Activated B cell treated with CpG ODN at 0.5 μM for 24 hours (primary cell): Measurements from ENCODE around the gene LRCH1. TPM values are rescaled to one million over a fixed set of nuclear protein-coding genes. Genes with fewer than 3 reads are reported as not detected.

Experiments used
- ATAC-seq: fragments of 200-7000 bp; cut with Tn5 transposase; one replicate; pipeline ENCODE4 v1.10.0; 2021; ENCODE audit warnings: low read depth, mild to moderate bottlenecking, moderate library complexity
- CTCF ChIA-PET: fragments of 350-600 bp; sonication (Branson Sonifier 250); formaldehyde crosslinking; loops from one replicate; lab custom pipeline; 2021; ENCODE audit warnings: antibody characterized with exemption; lab: Charles Lee
- POLR2A ChIA-PET: fragments of 350-600 bp; sonication (Branson Sonifier 250); formaldehyde crosslinking; loops from one replicate; lab custom pipeline; 2021; ENCODE audit warnings: antibody characterized with exemption; lab: Charles Lee
- DNase-seq: peaks from one replicate; pipeline ENCODE4 v3.0.0; 2022
- H3K27ac Mint-ChIP-seq: one replicate; pipeline ENCODE4 v1.8.0; 2020; ENCODE audit warnings: mixed read lengths
- H3K27me3 Mint-ChIP-seq: one replicate; pipeline ENCODE4 v1.8.0; 2021; ENCODE audit warnings: mixed read lengths
- H3K36me3 Mint-ChIP-seq: one replicate; pipeline ENCODE4 v1.8.0; 2021; ENCODE audit warnings: low read depth, mixed read lengths
- H3K4me1 Mint-ChIP-seq: one replicate; pipeline ENCODE4 v1.8.0; 2021; ENCODE audit warnings: mixed read lengths
- H3K4me3 Mint-ChIP-seq: one replicate; pipeline ENCODE4 v1.8.0; 2020; ENCODE audit warnings: mild to moderate bottlenecking, mixed read lengths
- H3K9me3 Mint-ChIP-seq: one replicate; pipeline ENCODE4 v1.8.0; 2020; ENCODE audit warnings: mixed read lengths
- intact Hi-C: fragments of 100-400 bp; cut with micrococcal nuclease; formaldehyde crosslinking; loops from one replicate; pipeline ENCODE4 v1.15.1; 2024
- total RNA-seq: library from RNA; stranded (reverse); gene quantifications from 2 replicates; pipeline ENCODE4 v1.2.3, GENCODE V29; 2022
- TF ChIP-seq, protein P1 (sequence below): fragments of 200-600 bp; IDR thresholded peaks from one replicate; pipeline ENCODE4 v1.8.0; 2022; ENCODE audit warnings: antibody characterized with exemption, mild to moderate bottlenecking

LRCH1 gene
- total RNA-seq, 1 donor from 2014 or later: 46.3 TPM

DNA sequence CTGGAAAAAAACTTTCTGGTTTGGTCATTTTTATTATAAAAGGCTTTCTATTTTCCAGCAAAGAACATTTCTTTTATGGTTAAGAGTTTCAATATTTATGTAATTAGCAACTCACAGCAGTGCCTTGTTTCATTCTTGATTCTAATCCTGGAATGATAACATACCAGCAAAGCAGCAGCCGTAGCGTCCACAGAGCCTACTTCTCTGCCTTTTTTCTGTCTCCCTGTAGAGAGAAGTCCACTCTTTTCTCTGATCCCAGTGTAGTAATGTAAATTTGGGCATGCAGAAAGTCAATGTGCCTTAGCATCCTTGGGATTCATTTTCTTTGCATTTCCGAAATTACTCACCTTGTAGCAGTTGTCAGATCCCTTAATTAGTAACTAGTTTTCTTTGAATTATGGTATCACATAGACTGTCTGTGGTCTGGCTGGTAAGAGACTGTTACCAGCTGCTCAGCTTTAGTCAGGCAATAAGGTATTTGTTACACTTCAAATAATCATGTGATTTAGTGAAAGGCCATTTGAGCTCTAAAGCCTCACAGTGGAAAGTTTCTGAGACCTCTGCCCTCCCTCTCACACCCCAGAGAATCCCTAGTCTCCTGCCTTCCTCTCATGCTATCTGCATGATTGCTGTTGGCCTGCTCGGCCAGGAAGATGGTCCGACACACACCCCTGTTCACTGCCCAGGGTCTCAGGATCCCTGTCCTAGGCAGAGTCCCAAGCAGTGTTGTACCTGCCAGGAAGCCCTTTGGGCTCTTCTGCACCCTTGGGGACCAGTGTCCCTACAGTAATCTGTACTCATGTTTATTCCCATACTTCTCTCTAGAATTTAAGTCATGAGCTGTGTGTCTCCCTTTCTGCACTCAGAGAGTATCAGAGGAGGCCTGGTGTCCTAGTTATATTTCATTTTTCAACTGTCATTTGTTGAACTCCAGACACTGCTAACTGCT is 86.3 kb downstream of the LRCH1 start:
- ATAC-seq (peak; percentile 43), DNase-seq (no peak)
- CTCF ChIA-PET: interaction anchor here (1.5 kb wide), 1 partner anchor 87 kb away, joined by 7 read pairs; no protein-coding TSS in a partner anchor
- TF ChIP-seq, protein P1, sequence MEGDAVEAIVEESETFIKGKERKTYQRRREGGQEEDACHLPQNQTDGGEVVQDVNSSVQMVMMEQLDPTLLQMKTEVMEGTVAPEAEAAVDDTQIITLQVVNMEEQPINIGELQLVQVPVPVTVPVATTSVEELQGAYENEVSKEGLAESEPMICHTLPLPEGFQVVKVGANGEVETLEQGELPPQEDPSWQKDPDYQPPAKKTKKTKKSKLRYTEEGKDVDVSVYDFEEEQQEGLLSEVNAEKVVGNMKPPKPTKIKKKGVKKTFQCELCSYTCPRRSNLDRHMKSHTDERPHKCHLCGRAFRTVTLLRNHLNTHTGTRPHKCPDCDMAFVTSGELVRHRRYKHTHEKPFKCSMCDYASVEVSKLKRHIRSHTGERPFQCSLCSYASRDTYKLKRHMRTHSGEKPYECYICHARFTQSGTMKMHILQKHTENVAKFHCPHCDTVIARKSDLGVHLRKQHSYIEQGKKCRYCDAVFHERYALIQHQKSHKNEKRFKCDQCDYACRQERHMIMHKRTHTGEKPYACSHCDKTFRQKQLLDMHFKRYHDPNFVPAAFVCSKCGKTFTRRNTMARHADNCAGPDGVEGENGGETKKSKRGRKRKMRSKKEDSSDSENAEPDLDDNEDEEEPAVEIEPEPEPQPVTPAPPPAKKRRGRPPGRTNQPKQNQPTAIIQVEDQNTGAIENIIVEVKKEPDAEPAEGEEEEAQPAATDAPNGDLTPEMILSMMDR: no peak
- intact Hi-C loops: loop anchor here (2.0 kb wide), 1 partner anchor 15 kb away; no protein-coding TSS in a partner anchor
- peaks cover 86% of the 10 kb centered on the region for H3K4me1 Mint-ChIP-seq
- H3K36me3 Mint-ChIP-seq: peaks cover 8% of the 10 kb centered on the region
- H3K27ac Mint-ChIP-seq: peak overlapping the region; percentile 6
- no peaks in the 10 kb centered on the region for H3K9me3 Mint-ChIP-seq
- H3K4me3 Mint-ChIP-seq: peak overlapping the region; percentile 25
- POLR2A ChIA-PET: interaction anchor here (0.9 kb wide), 2 partner anchors 9 to 15 kb away, joined by 4 read pairs; no protein-coding TSS in a partner anchor
- no peaks in the 10 kb centered on the region for H3K27me3 Mint-ChIP-seq

DNA sequence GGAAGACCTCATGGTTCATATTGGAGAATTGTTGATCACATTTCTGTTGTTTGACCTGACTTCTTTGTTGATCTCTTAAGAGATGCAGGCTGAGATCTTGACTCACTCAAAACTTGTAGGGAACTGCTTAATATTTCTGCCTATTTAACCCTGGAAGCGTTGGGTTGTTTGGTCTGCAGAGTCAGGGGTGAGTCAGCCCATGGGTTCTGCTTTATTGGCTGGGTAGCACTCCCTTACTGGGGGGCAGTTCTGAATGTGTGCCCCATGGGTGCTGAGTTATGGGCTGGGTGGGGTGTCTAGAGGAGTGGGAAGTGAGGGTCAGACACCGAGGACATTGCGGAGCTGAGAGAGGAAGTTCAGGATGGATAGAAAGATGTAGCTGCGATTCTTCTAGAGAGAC is 87.9 kb downstream of the LRCH1 start:
- peak; percentile 40 for ATAC-seq
- no peak overlapping the region for H3K4me3 Mint-ChIP-seq
- ChIA-PET POLR2A (no interaction called here), CTCF (no interaction called here)
- H3K27ac Mint-ChIP-seq: peak overlapping the region; percentile 3
- no peak for DNase-seq
- H3K9me3 Mint-ChIP-seq: no peaks in the 10 kb centered on the region
- H3K36me3 Mint-ChIP-seq: peaks cover 3% of the 10 kb centered on the region
- intact Hi-C loops: loop anchor here (1.0 to 2.0 kb wide), 2 partner anchors 9 to 16 kb away; no protein-coding TSS in a partner anchor
- TF ChIP-seq, protein P1: no peak
- H3K4me1 Mint-ChIP-seq: peaks cover 87% of the 10 kb centered on the region
- no peaks in the 10 kb centered on the region for H3K27me3 Mint-ChIP-seq

DNA sequence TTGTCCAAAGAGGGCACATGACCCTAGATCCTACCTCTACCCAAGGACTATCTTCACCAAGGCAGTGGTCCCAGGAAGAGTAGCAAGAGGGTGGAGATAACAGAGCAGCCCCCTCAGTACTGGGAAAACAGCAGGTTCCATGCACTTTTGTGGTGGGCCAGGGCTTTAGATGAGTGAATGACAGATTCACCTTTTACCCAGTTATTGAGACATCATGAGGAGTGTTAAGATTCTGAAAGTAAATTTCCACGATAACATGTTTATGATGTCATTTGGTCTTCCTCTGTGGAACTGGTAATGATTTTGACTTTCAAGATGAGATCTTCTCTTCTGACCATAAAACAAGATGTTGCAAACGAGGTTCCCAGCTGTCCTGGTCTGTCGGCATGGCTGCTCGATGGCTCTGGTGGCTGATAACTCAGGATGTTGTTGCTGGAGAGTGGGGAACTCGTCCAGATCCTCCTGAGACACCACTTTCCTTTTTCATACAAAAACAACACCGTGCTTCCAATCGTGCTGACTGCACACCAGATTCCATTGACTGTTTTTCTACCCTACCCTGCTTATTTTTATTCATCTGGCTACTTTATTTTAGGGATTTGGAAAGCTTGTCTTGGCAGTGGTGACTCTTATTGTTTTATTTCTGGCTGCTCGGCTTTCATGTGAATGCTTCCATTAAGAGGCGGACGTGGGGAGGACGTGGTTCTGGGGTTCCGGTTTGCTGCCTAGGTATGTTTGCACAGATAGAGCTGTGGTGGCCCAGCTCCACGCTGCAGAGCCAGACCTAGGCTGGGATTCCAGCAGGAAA is 88.5 kb downstream of the LRCH1 start:
- no peaks in the 10 kb centered on the region for H3K9me3 Mint-ChIP-seq
- DNase-seq: no peak
- ChIA-PET CTCF (interaction anchor here (0.9 kb wide), 1 partner anchor 89 kb away, joined by 4 read pairs; no protein-coding TSS in a partner anchor), POLR2A (interaction anchor here (0.5 kb wide), 1 partner anchor 88 kb away, joined by 4 read pairs; no protein-coding TSS in a partner anchor)
- H3K27me3 Mint-ChIP-seq: no peaks in the 10 kb centered on the region
- no peak overlapping the region for H3K4me3 Mint-ChIP-seq
- intact Hi-C loops: loop anchor here (2.0 kb wide), 1 partner anchor 15 kb away; no protein-coding TSS in a partner anchor
- peaks cover 87% of the 10 kb centered on the region for H3K4me1 Mint-ChIP-seq
- H3K27ac Mint-ChIP-seq: peak overlapping the region; percentile 3
- TF ChIP-seq, protein P1: no peak
- ATAC-seq: no peak
- peaks cover 3% of the 10 kb centered on the region for H3K36me3 Mint-ChIP-seq

DNA sequence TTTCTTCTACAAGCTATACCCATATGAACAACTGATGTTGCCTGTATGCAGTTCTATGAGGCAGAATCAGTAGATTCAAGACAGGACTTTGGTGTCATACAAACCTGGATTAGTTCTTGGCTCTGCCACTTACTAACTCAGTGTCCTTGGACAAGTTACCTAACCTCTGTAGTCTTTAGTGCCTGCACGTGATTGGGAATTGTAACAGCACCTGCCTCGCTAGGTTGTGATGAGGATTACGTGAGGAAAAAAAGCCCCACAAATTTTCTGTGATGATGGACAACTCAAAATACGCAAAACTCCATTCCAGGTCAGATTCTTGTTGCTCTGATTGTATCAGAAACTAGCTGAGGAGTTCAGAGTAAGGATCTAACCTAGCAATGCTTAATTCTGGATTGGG is 89.3 kb downstream of the LRCH1 start:
- H3K4me3 Mint-ChIP-seq: no peak overlapping the region
- no peak overlapping the region for H3K27ac Mint-ChIP-seq

More for the DNA sequence above, 89.3 kb downstream of the LRCH1 start:
- POLR2A ChIA-PET: interaction anchor here (0.5 kb wide), 1 partner anchor 89 kb away, joined by 4 read pairs; no protein-coding TSS in a partner anchor
- Mint-ChIP-seq H3K9me3 (no peaks in the 10 kb centered on the region), H3K4me1 (peaks cover 86% of the 10 kb centered on the region), H3K27me3 (no peaks in the 10 kb centered on the region), H3K36me3 (peaks cover 3% of the 10 kb centered on the region)
- TF ChIP-seq, protein P1: no peak
- CTCF ChIA-PET: interaction anchor here (0.9 kb wide), 1 partner anchor 90 kb away, joined by 4 read pairs; no protein-coding TSS in a partner anchor
- ATAC-seq (no peak), DNase-seq (no peak)
- intact Hi-C loops: no loop called here
